ENCODE measurements around the gene ARHGDIG.

DNA sequence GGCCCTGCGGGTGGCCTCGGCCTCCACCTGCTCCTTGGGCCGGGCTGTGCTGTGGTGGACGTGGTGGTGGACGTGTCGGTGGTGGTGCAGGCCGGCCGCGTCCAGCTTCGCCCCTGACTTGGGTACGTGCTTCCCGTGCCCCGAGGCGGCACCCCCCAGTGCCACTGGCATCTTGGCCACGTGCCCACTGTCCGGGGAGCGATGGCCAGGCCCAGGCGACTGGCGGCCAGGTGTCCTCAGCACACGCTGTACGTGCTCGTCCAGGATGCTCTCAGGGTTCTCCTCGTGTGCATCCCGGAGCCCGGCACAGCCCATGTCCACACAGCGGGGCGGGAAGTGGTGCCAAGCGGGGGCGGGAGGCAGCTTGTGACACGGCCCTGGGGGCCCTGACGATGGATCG lies 17.4 kb downstream of the ARHGDIG start:
- TF ChIP-seq CTCF (IDR thresholded peaks at IDR 0.05) (no peak), POLR2A (IDR thresholded peaks at IDR 0.05) (no peak)

Data from uterus (tissue), 2 donors.